ENCODE measurements around the gene ZSCAN9.

- TF ChIP-seq POLR2A (IDR thresholded peaks at IDR 0.05): no peak
- no peak for TF ChIP-seq CTCF (IDR thresholded peaks at IDR 0.05)
Observed at GRCh38 chr6:28235912-28236452, 10.9 kb downstream of the ZSCAN9 start.
